Stimulated activated CD4-positive, alpha-beta T cell treated with anti-CD3 and anti-CD28 coated beads, Interleukin-2, amount 100 ng/mL, for 4 hours (primary cell): ENCODE measurements around the gene SYPL1.

Experiments
- DNase-seq: peaks from one replicate; pipeline ENCODE4 v3.0.0-alpha.2; 2020; ENCODE audit warnings: low read depth

SYPL1 gene

DNA sequence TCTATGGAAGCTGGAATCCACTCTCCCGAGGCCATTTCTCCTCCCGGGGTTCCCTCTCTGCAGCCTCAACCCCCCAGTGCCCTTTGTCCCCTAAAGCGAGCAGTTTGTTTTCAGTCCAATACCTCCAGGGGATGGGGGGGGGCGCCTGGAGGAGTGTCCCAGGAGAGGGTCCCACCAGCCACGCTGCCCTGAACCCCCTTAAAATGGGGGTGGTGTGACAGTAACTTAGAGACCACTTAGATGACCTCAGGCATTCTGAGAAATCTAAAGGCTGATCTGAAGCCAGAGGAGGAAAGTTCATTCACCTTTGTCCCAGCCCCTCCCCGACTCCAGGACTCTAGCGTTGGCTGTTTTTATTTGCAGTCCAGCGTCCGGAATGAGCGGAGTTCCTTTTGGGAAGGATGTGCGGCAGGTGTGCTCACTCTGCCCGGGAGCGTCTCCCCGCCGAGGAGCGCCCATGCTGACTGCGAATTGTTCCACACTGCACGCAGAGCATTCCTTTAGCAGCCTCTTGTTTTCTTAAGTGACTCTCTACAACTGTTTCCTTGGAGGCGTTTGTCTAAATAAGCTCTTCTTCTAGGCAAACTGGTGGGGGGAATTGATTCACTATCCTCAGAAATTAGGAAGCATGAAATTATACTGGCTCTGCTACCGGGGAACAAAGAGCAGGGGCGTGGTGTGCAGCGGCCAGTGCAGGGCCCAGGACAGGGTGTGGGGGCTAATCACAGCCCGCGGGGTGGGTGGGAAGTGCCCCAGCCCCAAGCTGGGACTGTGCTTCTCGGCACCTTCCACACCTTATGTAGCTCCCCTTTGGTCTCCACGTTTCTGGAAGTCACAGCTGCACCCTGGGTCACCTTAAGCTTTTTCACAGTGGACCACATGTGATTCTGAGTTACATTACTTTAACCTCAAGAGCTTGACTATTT is 46.3 kb downstream of the SYPL1 start:
- no peak for DNase-seq

DNA sequence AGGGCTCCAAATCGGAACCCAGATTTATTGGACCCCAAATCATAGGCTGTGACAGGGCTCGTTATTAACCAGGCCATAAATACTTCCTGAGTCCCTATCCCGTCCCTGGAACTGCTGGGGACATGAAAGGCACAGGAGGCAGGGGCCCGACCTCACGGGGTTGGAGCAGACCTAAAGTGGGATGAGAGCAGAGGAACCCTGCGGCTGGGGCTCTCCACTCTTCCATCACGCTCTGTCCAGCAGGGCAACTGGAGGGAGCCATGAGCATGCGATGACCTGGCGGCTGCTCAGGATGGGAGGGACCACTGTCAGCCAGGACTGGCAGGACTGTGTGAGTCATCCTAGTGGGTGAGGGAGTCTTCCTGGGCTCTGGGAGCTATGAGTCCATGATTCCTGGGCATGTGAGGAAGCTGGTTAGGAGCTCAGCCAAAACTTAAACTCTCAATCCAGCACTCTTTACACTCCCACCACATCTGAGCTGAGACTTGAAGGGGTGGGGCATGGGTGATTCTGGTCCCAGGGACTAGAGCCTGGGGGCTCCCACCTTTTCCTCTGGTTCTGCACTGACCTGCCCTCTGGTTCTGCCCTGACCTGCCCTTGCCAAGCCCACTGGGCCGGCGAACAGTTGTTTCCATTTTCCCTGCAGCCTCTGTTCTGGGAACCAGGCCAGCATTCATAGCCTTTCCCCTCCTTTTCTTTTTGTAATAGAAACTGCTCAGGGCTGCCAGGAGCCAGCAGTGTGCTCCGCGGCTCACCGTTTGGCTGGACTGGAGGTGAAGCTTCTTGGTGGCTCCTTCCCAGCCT is 47.1 kb downstream of the SYPL1 start:
- no peak for DNase-seq

DNA sequence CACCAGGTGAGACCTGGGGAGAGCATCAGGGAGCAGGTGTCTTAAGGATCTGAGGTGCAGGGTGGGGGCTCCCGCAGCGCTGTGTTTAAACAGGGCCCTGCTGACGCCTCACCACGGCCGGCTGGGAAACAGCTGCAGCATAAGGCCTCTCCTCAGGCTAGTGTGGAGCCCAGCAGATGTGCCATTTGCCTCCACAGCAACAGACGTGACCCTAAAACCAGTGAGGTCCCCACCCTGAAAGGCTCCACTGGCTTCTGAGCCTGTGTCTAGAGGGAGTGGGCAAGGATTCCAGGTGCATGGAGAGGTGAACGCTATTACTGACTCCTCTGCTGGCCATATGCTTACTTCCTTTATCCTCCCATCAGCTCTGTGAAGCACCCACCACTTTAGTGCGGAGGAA is 47.8 kb downstream of the SYPL1 start:
- DNase-seq = no peak

DNA sequence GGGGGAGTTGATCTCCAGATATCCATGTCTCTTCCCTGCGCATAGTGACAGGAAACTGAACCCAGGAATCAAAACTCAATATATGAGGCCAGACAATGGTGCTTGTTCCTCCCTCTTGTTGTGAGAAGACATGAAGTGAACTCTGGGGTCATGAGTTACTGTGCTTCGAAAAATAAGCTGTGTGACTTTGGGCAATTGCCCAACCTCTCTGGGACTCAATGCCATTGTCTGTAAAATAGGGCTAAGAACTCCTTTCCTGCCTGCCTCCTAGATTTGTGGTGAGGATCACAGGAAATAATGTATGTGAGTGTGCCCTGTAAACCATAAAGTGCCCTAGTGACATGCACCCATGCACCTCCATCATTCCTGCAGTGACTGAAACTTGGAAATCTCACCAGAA is 48.4 kb downstream of the SYPL1 start:
- DNase-seq = no peak

DNA sequence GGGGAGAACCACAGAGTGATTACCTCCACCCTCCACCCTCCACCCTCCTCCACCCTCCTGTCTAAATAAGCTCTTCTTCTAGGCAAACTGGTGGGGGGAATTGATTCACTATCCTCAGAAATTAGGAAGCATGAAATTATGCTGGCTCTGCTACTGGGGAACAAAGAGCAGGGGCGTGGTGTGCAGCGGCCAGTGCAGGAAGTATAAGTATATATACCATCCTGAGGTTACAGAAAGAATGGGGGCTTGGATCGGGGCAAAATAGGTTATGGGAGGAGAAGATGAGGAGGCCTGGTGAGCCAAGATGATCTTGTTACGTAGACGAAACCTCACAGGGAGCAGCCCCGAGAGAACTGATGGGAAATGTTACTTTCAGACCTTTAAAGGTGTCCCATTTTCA is 49.1 kb downstream of the SYPL1 start:
- DNase-seq = no peak

DNA sequence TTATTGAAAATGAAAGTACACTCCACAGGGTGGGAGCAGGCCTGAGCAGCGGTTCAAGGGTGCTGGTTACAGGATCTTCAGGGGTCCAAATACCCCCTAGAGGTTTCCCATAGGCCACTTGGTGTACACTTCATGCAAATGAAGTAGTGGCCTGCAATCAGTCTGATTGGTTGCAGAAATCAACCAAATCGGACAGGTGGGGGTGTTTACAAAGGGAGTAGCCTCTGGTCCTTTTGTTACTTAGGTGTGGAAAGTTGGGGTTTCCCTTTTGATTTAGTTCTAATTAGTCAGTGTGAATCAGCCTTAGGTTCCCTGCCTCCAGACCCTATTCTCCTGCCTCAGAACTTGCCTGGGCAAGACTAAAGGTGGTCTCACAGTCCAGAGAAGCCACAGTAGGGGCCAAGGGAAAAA is 49.6 kb downstream of the SYPL1 start:
- no peak for DNase-seq

DNA sequence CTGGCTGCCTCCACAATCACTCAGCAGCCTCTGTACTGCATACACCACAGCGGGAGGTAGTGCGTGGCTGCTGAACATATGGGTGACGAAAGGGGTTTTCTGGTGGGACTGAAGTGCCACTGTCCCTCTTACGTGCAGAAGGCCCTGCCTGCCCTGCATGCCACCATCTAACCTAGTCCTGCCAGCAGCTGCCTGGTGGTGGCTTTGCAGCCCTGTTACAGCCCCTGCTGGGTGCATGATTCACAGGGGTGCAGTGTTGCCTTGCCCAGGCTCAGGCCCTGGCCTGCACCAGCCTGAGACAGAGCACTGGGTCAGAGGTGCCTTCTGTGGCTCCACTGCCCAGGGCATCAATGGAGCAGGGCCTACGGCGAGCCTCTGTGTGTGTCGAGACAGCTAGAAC is 50.1 kb downstream of the SYPL1 start:
- DNase-seq = no peak

DNA sequence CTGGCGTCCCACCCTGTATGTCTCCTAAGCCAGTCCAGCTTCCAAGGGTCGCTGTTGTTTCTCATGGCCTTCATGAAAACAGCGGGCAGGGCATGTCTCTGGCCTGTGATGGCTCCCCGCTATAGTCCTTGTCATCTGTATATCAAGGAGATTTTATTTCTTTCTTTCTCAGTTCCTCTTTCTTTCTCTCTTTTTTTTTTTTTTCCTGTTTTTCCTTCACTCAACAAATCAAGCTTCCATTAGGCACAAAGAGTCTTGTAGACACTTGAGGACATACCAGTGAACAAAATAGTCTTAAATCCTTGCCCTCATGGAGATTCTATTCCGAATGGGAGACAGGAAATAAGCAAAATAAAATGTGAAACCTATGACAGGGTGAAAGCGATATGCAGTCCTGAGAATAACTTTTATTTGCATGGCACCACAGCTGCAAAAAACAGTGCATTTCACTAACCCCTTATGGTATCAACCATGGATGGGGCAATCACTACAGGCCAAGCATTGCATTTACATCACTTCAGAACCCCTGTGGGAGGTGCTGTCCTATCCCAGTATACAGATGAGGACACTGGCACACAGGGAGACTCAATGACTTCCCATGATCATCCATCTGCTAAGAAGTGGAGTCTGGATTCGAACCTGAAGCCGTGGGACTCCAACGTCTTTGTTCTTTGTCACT is 50.7 kb downstream of the SYPL1 start:
- DNase-seq = no peak

DNA sequence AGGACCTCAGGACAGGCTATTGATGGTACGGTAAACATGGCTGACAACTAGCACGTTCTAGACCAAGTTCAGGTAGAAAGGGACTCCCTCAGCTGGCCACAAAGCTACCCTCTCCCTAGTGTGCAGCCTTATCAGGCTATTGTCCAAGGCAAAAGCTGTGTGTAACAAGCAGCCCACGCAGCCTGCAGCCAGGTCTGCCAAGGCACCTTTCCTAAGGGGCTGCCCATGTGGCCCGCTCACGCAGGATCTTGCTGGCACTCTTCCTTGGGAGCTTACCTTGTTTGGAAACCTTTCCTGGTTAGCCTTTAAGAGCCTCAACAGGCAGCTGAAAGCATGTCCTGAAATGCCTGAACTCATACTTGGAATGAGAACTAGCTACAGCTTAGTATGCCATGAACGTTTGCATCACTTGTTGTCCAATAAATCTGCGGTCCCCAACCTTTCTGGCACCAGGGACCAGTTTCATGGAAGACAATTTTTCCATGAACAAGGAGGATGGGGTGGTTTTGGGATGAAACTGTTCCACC is 51.7 kb downstream of the SYPL1 start:
- no peak for DNase-seq

DNA sequence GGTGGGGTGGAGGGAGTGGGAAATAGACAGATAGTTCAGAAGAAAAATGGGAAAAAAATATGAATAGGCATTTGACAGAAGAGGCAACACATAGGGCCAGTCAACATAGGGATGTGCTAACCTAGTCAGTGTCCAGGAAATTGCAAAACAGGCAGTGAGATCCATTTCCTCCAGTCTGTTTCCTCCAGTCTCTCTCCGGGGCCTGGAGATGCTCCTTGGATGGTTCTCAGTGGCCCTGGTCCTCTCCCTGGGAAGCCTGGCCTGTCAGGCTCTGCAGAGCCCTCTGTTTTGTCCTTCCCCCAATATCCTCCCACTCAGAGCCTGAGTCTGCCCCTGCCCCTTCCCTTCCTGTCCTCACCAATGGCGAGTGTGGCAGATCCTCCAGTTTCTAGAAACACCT is 52.6 kb downstream of the SYPL1 start:
- no peak for DNase-seq

DNA sequence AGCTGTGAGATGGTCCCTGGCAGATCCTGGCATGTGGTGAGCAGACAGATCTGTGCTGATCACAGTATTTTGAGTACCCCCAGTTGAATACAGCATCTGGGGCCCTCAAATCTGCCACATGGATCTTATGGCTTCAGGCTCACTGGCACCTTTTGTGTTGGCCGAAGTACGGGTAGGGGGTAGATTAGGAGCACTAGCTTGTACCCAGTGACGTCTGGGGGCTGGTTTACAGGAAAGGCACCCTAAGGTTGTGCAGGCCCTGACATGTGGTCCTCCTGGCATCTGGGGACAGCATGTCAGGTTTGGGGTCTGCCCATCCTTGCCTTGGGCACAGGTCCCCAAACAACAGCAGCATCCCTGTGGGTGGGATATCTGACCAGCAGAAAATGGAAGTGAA is 53.2 kb downstream of the SYPL1 start:
- no peak for DNase-seq

DNA sequence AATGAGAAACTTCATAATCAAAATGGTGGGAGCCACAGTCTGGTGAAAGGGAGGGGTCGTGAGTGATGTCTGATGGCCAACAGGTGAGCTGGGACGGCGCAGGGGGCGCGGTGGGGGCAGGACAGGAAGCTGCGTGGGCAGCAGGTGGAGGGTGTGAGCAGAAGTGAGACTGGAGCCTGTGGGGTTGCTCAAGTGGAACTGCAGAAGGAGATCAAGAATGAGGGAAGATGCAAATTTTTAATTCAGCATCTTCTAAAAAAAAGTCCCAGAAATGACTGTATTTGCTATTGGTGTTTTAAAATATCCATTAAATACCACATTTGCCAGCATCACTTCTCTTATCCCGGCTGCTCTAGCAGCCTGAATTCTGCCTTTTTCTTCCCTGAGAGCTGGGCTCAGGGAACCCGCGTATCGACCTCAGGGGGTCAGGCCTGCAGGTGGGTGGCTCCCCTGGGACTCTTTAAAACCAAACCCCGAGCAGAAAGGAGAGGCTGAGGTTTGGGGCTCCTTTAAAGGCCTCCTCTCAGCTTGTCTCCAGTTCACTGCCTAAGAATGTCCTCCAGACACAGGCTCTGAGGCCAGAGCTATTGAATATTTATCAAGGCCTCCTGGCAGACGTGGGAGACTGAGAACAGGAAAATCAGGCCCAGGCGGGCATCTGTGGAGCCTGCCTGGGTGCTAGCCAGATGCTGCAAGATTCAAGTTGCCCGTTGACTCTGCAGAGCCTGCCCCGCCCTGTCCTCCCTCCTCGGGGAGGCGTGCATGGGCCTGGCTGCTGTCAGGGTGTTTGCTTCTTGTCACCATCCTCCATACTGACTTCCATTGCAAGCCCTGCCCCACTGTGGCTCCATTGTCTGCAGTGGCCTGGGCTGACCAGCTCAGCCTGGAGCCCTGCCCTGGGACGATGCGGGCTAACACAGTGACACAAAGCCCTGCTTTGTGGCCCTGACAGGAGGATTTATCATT is 53.9 kb downstream of the SYPL1 start:
- DNase-seq = no peak

DNA sequence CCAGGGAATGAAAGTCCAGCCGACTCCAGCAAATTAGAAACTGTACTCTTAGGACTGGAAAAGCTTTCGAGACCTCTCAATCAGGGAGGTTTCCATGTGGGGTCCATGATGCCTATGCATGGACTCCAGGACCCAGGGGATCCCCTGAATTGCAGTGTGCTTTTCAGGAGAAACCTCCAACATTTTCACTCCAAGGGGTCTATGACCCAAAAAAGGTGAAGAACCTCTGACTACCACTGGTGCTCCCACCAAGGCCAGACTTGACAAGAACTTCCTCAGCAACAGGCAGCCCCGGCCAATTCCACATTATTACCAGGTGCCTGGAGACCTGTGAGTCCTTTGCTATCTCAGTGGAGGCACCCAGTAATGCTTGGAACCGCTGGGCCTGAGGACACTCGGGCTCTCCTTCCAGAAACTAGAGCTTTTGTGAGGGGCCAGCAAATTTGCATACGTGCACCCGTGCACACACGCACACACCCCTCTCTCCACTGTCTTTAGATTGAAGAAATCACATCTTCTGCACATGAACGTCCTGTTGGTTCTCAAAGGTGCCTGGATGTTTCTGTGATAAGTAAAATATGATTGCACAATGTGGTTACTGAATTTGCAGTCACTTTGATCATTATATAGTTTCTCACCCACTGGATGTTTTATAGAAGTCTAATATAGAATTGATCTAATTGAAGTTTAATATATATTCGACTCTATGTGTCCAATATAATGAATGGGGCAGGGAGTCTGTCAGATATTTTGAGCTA is 54.7 kb downstream of the SYPL1 start:
- DNase-seq = no peak

DNA sequence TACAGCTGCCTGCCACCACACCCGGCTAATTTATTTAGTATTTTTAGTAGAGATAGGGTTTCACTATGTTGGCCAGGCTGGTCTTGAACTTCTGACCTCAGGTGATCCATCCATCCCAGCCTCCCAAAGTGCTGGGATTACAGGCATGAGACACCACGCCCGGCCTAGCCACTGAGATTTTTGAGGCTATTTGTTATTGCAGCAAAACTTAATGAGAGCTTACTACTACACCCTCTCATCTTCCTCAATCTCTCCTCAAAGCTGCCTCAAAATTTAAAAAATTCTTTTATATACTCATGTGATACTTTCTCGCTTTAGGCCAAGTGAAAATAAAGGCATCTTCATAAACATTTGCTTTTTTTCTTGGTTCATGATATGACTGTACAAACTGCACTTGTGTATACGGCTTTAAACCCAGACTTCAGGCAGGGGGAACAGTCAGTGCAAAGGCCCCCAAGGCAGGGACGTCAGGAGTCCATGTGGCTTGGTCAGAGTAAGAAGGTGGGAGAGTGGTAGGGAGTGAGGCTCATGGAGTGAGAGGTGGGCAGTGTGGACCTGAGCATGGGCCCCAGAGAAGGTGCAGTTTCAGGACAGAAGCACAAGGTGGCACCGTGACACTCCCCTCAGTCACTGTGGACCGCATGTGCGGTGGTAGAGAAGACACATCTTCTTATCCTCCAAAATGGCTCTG is 55.5 kb downstream of the SYPL1 start:
- peak; percentile 55 for DNase-seq

DNA sequence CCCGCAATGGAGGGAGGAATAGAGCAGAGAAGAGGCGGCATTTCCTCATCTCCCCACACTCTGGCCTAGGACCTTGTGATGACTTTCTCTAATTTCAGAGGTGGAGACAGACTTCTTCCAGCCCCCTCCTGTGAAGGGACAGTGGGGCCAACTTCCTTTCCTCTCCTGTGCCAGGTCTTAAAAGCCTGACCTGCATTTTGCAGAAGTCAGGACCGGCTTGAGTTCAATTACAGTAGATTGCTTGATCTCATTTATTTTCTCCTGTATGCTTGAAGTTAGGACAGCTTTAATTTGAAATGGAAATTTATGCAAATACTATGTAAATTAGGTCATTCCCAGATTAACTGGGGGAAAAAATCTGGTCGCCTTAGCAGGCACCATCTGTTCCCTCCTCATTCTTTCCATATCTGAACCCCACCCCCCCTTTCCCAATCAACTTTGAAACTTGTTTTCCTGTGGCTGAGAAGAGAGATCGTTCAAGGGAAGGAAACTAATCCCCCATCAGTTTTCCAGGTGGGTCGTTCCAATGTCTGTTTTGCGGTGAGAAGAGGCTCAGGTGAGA is 57.1 kb downstream of the SYPL1 start:
- no peak for DNase-seq

DNA sequence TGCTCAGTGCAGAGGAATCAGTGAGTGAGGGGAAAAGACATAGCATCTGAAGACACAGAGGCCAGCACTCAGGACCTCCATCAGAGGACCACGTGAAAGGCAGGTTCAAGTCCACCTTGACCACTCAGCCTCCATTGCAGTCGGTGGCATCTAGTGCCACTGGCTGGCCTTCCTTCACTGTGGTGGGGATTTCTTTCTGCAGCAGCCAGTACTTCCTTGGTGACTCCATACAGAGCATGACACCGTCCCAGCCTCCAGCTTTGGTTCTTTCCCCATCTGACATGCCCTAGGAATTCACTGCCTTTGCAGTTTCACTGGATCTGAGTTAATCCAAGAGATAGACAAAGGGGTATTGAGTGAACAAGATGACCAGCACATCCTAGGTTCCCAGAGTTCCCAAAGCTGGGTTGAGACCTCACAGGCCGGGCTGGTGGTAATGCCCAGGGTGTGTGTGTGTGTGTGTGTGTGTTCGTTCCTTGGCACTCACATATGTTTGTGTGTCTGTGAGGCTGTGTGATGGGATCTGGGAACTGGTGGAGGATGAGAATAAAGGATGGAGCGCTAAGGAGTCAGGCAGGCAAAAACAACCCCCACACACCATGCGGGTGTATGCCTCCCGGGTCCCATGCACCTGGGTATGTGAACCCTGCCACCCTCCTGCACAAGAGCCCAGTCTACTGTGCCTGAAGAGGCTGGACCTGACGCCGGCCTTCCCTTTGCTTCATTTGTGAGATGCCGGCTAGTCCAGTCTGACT is 57.8 kb downstream of the SYPL1 start:
- DNase-seq = no peak

DNA sequence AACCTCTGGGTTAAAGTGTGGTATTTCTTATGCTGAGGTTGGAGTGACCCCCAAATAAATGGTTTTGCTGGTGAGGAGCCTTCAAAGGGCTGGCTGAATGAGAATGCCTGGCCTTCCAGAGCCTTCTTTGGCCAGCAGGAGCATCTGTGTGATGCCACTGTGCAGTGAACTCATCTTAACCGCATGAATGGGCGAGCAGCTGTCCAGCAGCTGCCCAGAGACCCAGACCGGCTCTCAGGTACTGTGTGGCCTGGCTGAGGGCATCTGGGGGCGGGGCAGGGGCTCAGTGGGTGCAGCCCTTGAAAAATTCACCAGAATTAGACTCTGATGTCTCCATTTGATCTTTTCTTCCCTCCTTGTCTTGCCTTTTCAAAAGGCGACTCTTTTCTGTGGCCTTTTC is 59.0 kb downstream of the SYPL1 start:
- DNase-seq = no peak

DNA sequence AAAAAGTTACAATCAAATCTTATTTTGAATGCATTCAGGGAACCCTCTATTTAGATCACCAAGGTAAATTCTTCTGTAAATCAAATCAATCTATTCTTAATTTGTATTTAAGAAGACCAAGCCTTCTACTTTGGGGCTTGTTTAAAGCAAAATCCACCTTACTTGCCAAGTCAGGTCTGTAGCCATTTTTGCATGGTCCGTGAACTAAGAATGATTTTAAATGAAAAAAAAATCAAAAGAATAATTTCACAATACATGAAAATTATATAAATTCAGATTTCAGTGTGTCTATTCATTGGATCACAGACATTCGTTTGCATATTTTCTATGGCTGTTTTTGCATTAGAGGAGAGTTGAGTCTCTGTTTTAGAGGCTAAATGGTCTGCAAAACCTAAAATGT is 59.4 kb downstream of the SYPL1 start:
- no peak for DNase-seq

DNA sequence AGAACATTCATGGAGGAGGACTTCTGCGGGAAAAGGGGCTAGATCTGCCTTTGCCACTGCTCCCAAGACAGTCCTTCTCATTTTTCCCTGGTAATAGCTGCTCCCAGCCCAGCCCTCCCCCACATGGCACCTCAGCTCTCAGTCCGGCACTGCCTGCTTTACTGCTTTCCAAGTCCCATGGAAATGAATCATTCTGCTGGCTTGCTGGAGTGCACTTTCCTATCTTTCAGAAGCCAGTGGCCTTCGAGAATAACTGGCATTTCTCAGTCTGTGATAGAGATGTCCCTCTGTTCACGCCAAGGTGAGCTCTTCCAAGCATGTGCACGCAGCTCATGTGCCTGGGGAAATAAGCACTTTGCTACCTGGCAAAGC is 61.4 kb downstream of the SYPL1 start:
- DNase-seq = no peak
